Measurements from ENCODE around the gene SPATA13.

- TF ChIP-seq POLR2AphosphoS5 (IDR thresholded peaks at IDR 0.05; ENCODE audit: low read depth, low read length): no peak
- no peak for TF ChIP-seq REST (IDR thresholded peaks at IDR 0.05; ENCODE audit: insufficient read depth in 1 of 2, low read depth in 2 of 2, low read length in 2 of 2)
- TF ChIP-seq TAF1 (IDR thresholded peaks at IDR 0.05; ENCODE audit: borderline replicate concordance, insufficient read depth, low read length): no peak
- no peak for TF ChIP-seq FOXP2 (optimal IDR thresholded peaks at IDR 0.05; ENCODE audit: borderline replicate concordance, extremely low read depth, extremely low read length, insufficient read depth)
Measured at GRCh38 chr13:24348797-24349515, 188.4 kb downstream of the SPATA13 start.

All from PFSK-1 (cell line).